ENCODE results near the gene MAGT1.
"Not testable (repeated sequence)": the region's sequence is repeated elsewhere in the genome, so short reads cannot be mapped to it uniquely, and the experiment has no call there.

Gene MAGT1

DNA sequence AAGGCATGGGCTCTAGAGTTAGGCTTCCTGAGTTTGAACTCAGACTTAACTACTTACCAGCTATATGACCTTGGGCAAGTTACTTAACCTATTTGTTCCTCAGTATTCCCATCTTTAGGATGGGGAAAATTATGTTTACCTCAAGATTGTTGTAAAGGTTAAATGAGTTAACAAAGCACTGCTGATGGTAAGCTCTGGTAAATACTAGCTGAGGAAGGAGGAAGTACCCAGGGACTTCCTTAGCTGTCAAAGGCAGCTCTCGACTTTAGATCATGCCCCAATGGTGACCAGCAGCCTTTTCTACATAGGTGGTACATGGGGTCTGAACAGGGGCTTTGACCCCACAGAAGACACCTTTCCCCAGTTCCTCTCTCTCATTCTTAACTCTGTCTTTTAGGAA is 35.3 kb upstream of the MAGT1 start:
- DNase-seq (ENCODE audit: low read depth, low spot score): no peak
- POLR2A ChIA-PET: no interaction called here
- TF ChIP-seq, protein P1, sequence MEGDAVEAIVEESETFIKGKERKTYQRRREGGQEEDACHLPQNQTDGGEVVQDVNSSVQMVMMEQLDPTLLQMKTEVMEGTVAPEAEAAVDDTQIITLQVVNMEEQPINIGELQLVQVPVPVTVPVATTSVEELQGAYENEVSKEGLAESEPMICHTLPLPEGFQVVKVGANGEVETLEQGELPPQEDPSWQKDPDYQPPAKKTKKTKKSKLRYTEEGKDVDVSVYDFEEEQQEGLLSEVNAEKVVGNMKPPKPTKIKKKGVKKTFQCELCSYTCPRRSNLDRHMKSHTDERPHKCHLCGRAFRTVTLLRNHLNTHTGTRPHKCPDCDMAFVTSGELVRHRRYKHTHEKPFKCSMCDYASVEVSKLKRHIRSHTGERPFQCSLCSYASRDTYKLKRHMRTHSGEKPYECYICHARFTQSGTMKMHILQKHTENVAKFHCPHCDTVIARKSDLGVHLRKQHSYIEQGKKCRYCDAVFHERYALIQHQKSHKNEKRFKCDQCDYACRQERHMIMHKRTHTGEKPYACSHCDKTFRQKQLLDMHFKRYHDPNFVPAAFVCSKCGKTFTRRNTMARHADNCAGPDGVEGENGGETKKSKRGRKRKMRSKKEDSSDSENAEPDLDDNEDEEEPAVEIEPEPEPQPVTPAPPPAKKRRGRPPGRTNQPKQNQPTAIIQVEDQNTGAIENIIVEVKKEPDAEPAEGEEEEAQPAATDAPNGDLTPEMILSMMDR (IDR thresholded peaks at IDR 0.05; ENCODE audit: insufficient read depth, low read length, missing control alignments): no peak
- H3K4me3 ChIP-seq (ENCODE audit: low read depth, low read length): no peak overlapping the region
- CTCF ChIA-PET: interaction anchor here (0.7 to 1.1 kb wide), 2 partner anchors 95 to 99 kb away, joined by 3 read pairs; no protein-coding TSS in a partner anchor

DNA sequence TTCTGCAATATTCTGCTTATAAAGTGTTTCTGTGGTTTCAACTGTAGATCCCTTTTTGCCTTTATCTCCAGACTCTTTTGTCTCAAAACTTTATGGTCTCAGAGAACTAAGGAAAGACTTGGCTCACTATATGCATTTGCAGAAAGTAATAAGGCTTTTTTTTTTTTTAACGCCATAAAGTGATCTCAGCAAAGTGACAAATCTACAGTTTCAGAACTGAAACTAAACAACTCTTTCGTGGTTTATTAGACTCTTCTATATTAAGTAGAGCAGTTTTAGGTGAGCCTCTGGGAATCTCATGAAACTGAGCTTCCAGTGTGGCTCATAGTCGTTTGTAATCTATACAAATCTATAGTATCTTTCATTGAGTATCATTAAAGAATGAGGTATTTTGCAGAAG is 30.5 kb upstream of the MAGT1 start:
- POLR2A ChIA-PET: no interaction called here
- no peak for DNase-seq (ENCODE audit: low read depth, low spot score)
- no peak overlapping the region for H3K4me3 ChIP-seq (ENCODE audit: low read depth, low read length)
- CTCF ChIA-PET: no interaction called here
- TF ChIP-seq, protein P1 (IDR thresholded peaks at IDR 0.05; ENCODE audit: insufficient read depth, low read length, missing control alignments): no peak

DNA sequence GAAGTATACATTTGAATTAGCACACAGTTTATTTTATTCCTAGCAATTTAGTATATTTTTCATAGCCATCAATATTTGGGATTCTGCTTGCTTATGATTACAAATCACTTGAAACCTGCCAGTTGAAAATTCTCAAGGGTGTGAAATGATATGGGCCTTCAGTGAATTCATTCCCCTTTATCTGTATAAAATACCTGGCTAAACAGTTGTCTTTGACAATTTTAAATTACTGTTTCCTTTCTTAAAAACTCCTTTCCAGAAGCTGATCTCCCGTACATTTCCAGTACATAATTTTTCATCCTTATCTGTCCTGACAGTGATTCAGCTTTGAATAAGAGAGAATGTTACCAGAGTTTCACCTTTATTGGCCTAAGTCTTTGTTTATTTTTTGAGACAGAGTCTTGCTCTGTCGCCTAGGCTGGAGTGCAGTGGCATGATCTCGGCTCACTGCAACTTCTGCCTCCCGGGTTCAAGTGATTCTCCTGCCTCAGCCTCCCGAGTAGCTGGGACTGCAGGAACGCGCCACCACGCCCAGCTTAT is 29.2 kb upstream of the MAGT1 start:
- TF ChIP-seq, protein P1 (IDR thresholded peaks at IDR 0.05; ENCODE audit: insufficient read depth, low read length, missing control alignments): no peak
- H3K4me3 ChIP-seq (ENCODE audit: low read depth, low read length): no peak overlapping the region
- POLR2A ChIA-PET: no interaction called here
- no peak for DNase-seq (ENCODE audit: low read depth, low spot score)
- CTCF ChIA-PET: no interaction called here

DNA sequence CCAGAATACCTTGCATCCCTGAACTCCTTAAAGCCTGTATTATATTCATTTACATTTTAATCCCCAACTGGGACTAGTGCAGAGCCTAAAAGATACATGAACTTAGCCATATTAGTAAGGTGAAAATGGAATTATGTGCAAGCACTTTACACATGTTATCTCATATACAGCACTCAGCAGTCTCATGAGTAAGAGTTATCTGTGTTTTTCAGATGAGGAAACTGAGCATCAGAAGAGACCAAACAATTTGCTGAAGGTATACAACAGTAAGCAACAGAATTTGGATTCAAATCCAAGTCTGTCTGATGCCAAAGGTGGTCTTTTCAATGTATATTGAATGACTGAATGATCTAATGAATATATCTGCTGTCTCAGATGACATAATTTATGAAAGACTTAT is 27.6 kb upstream of the MAGT1 start:
- ChIA-PET CTCF (no interaction called here), POLR2A (no interaction called here)
- no peak for DNase-seq (ENCODE audit: low read depth, low spot score)
- no peak overlapping the region for H3K4me3 ChIP-seq (ENCODE audit: low read depth, low read length)
- TF ChIP-seq, protein P1 (IDR thresholded peaks at IDR 0.05; ENCODE audit: insufficient read depth, low read length, missing control alignments): no peak

DNA sequence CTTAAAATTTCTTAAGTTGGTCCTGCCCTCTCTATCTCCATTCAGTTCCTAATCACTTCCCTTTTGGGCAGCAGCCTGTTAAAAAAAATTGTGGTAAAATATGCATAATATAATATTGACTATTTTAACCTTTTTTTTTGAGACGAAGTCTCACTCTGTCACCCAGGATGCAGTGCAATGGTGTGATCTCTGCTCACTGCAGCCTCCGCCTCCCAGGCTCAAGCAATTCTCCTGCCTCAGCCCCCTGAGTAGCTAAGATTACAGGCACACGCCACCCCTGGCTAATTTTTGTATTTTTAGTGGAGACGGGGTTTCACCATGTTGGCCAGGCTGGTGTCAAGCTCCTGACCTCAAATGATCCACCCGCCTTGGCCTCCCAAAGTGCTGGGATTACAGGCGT is 24.1 kb upstream of the MAGT1 start:
- POLR2A ChIA-PET; CTCF ChIA-PET; DNase-seq (ENCODE audit: low read depth, low spot score); H3K4me3 ChIP-seq (ENCODE audit: low read depth, low read length): not testable (repeated sequence)

DNA sequence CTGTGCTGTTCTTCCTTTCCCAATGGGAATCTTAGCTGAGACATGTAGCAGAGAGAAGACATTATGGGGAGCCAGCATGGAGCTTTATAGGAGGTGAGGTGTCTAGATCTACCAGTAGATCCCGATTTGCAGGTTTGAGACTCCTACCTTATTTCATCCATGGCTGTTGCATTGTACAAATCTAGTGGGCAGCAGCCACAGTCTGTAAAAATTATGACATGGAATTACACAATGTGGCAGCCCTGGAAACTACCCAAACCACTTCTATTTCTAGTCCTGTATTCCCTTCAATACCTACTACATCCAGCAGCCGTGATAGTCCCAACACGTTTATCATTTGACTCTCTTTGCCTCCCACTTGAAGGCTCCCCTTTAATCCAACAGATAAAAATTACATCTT is 23.3 kb upstream of the MAGT1 start:
- no peak for DNase-seq (ENCODE audit: low read depth, low spot score)
- ChIA-PET CTCF (interaction anchor here (1.7 kb wide), 1 partner anchor 107 kb away, joined by 5 read pairs; no protein-coding TSS in a partner anchor), POLR2A (no interaction called here)
- H3K4me3 ChIP-seq (ENCODE audit: low read depth, low read length): no peak overlapping the region
- TF ChIP-seq, protein P1 (IDR thresholded peaks at IDR 0.05; ENCODE audit: insufficient read depth, low read length, missing control alignments): no peak

DNA sequence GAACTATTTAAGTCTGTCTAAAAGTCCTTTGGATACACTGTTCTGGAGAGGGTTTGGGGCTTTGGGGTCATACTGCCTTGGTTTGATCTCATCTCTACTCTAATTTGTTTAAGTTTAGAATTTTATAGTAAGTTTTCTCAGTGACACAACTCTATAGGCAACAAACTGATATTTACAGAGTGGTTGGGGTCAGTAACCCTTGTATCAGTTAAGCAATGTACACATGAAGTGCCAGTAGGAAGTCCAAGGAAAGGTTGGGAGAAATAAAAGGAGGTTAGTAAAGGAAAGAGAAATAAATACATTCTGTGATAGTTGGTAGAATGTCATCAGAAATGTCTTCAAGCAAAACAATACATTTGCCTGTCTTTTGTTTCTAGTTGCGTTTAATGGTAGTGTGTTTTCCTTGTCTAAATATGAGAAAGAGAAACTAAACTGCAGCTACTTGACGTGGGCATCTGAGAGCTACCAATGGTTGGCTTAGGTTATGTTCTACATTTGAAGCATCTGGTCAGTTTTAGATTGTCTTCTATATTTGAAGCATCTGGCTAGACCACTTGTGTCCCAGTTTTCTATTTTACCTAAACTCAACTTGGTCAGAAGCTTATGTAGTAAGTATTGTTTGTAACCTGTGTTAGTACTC is 22.2 kb upstream of the MAGT1 start:
- POLR2A ChIA-PET: no interaction called here
- CTCF ChIA-PET: interaction anchor here (1.7 kb wide), 1 partner anchor 108 kb away, joined by 5 read pairs; no protein-coding TSS in a partner anchor
- TF ChIP-seq, protein P1 (IDR thresholded peaks at IDR 0.05; ENCODE audit: insufficient read depth, low read length, missing control alignments): no peak
- DNase-seq (ENCODE audit: low read depth, low spot score): no peak
- no peak overlapping the region for H3K4me3 ChIP-seq (ENCODE audit: low read depth, low read length)

All from AG04449 (cell line).